LNCAP (cell line): Measurements from ENCODE around the gene SPATA18.

Source experiments
- TF ChIP-seq, protein P1 (sequence below): fragments of 450-650 bp; IDR thresholded peaks from 2 replicates; pipeline ENCODE4 v1.5.1; 2017; ENCODE audit warnings: mild to moderate bottlenecking

Gene SPATA18

DNA sequence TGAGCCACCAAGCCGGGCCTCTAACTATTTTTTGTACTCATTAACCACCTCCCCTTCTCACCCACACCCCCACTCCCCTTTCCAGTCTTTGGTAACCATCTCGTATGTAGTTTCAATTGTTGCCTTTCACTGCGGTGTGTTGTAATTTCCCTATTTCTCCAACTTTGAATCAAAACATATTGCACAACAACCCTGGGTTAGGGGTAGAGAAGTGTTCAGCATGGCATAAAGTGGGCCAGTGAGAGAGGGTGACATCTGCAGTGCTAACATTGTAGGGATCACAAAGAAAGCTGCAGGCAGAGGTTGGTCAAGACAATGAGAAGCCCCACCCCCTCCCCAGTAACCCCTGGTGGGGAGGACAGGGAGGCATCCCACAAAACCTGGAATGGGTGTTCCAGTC lies 92.7 kb downstream of the SPATA18 start:
- TF ChIP-seq, protein P1, sequence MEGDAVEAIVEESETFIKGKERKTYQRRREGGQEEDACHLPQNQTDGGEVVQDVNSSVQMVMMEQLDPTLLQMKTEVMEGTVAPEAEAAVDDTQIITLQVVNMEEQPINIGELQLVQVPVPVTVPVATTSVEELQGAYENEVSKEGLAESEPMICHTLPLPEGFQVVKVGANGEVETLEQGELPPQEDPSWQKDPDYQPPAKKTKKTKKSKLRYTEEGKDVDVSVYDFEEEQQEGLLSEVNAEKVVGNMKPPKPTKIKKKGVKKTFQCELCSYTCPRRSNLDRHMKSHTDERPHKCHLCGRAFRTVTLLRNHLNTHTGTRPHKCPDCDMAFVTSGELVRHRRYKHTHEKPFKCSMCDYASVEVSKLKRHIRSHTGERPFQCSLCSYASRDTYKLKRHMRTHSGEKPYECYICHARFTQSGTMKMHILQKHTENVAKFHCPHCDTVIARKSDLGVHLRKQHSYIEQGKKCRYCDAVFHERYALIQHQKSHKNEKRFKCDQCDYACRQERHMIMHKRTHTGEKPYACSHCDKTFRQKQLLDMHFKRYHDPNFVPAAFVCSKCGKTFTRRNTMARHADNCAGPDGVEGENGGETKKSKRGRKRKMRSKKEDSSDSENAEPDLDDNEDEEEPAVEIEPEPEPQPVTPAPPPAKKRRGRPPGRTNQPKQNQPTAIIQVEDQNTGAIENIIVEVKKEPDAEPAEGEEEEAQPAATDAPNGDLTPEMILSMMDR: no peak

DNA sequence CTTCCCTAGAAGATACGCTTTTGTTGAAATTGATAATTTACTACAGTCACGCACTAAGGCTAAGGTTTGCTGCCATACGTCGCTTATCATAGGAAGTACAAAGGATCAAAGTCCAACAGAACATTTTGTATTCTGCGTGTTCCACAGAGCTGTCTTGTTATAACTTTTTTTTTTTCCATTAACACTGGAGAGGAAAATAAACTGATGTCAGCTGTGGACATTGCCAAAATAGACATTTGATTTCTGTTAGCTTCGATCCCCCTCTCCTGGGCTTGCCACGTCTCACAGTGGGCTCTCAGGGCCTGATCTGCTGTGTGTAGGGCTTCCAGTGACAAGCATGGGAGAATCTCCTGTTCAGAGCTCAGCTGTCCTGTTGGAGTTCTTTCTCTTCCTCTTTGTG lies 93.3 kb downstream of the SPATA18 start:
- TF ChIP-seq, protein P1: no peak
